GM23248 (cell line): ENCODE results near the gene ZNF83. TPM values are rescaled to one million over a fixed set of nuclear protein-coding genes. Genes with fewer than 3 reads are reported as not detected.
"Not testable (repeated sequence)": the region's sequence is repeated elsewhere in the genome, so short reads cannot be mapped to it uniquely, and the experiment has no call there.

Experiments
- DNase-seq: peaks from one replicate; pipeline ENCODE4 v3.0.0-alpha.2; 2015
- H2AFZ ChIP-seq: fragments of 200-600 bp; sonication (generic); 2 replicates; pipeline ENCODE4 v1.6.1; 2016; ENCODE audit warnings: antibody characterized with exemption
- H3F3A ChIP-seq: fragments of 200-600 bp; sonication (generic); 2 replicates; pipeline ENCODE4 v1.6.1; 2016; ENCODE audit warnings: mild to moderate bottlenecking, antibody characterized with exemption, mixed run types; ENCODE audit not compliant: insufficient read depth
- H3K27ac ChIP-seq: fragments of 200-600 bp; sonication (generic); 2 replicates; pipeline ENCODE4 v1.5.1; 2016; ENCODE audit warnings: mild to moderate bottlenecking
- H3K27me3 ChIP-seq: fragments of 200-600 bp; sonication (generic); replicated peaks from 2 replicates; pipeline ENCODE4 v1.6.1; 2016; ENCODE audit warnings: mild to moderate bottlenecking; ENCODE audit not compliant: insufficient read depth
- H3K36me3 ChIP-seq: fragments of 200-600 bp; sonication (generic); 2 replicates; pipeline ENCODE4 v1.6.1; 2016; ENCODE audit warnings: low read depth, mild to moderate bottlenecking
- H3K4me1 ChIP-seq: fragments of 200-600 bp; sonication (generic); 2 replicates; pipeline ENCODE4 v1.6.1; 2016; ENCODE audit warnings: mild to moderate bottlenecking; ENCODE audit not compliant: insufficient read depth
- H3K4me2 ChIP-seq: fragments of 200-600 bp; sonication (generic); one replicate; pipeline ENCODE4 v1.6.1; 2016; ENCODE audit warnings: mild to moderate bottlenecking; ENCODE audit not compliant: unreplicated experiment
- H3K4me3 ChIP-seq: fragments of 200-600 bp; sonication (generic); 2 replicates; pipeline ENCODE4 v1.5.1; 2016; ENCODE audit warnings: mild to moderate bottlenecking
- H3K79me2 ChIP-seq: fragments of 200-600 bp; sonication (generic); 2 replicates; pipeline ENCODE4 v1.6.1; 2016; ENCODE audit warnings: mild to moderate bottlenecking; ENCODE audit not compliant: insufficient read depth
- H3K9ac ChIP-seq: fragments of 200-600 bp; sonication (generic); 2 replicates; pipeline ENCODE4 v1.6.1; 2016; ENCODE audit warnings: mild to moderate bottlenecking
- H3K9me2 ChIP-seq: fragments of 200-600 bp; sonication (generic); 2 replicates; pipeline ENCODE4 v1.6.1; 2016; ENCODE audit warnings: mixed run types, mild to moderate bottlenecking, moderate library complexity; ENCODE audit not compliant: insufficient read depth
- H3K9me3 ChIP-seq: fragments of 200-600 bp; sonication (generic); one replicate; pipeline ENCODE4 v1.6.1; 2017; ENCODE audit warnings: low read depth
- H4K20me1 ChIP-seq: fragments of 200-600 bp; sonication (generic); 2 replicates; pipeline ENCODE4 v1.6.0; 2016; ENCODE audit not compliant: insufficient read depth
- EZH2 ChIP-seq: fragments of 200-600 bp; sonication (generic); IDR thresholded peaks from 2 replicates; pipeline ENCODE4 v1.6.1; 2018; ENCODE audit warnings: antibody characterized with exemption, mild to moderate bottlenecking; ENCODE audit not compliant: insufficient read depth, poor library complexity, severe bottlenecking
- EZH2phosphoT487 ChIP-seq: fragments of 200-600 bp; sonication (generic); IDR thresholded peaks from 2 replicates; pipeline ENCODE4 v1.6.1; 2018; ENCODE audit warnings: antibody characterized with exemption, moderate library complexity, mild to moderate bottlenecking, low read depth; ENCODE audit not compliant: insufficient read depth
- WGBS, 2 experiments: methylation state at CpG; one replicate each; pipeline ENCODE4 v1.1.6; 2015 to 2017; ENCODE audit warnings: low lambda C conversion rate in 2 of 2, low coverage in 1 of 2; ENCODE audit errors: missing lambda C conversion rate in 2 of 2; 5-methylcytosine and 5-hydroxymethylcytosine counted together
- in situ Hi-C: fragments of 300-500 bp; cut with MboI; formaldehyde crosslinking; loops from 2 replicates; pipeline ENCODE4 v1.15.0; 2020
- polyA plus RNA-seq: library from polyadenylated mRNA; unstranded; fragments of >200 nt; fragmentation: Nextera tagmentation; extraction: Ambion mirVana; gene quantifications from 2 replicates; pipeline ENCODE4 v1.2.1, GENCODE V29; 2016
- total RNA-seq: library from RNA; depleted of rRNA; stranded (reverse); fragments of >200 nt; shearing (Covaris generic); gene quantifications from 2 replicates; pipeline ENCODE4 v1.2.3, GENCODE V29; 2014

Gene ZNF83
- total and polyA plus RNA-seq, 2 experiments from 2014 or later, result 27.9 to 29.1 TPM

- Histone ChIP-seq H3K9me3 (no peaks in the 10 kb centered on the region), H3K4me1 (no peaks in the 10 kb centered on the region), H3K36me3 (no peaks in the 10 kb centered on the region), H3K79me2 (peaks cover 93% of the 10 kb centered on the region), H3K4me2 (no peak overlapping the region), H4K20me1 (no peaks in the 10 kb centered on the region), H3K27ac (no peak overlapping the region), H3K9ac (no peak overlapping the region), H3K9me2 (no peaks in the 10 kb centered on the region), H3K4me3 (no peak overlapping the region), H3K27me3 (no peaks in the 10 kb centered on the region), H3F3A (no peaks in the 10 kb centered on the region), H2AFZ (no peak overlapping the region)
- TF ChIP-seq EZH2 (no peak), EZH2phosphoT487 (no peak)
- 90 to 91% methylated on average over 5 of the region's 5 CpGs for WGBS, 2 experiments
- in situ Hi-C loops, result no loop called here
- no peak for DNase-seq
Observed at GRCh38 chr19:52679598-52679997, 41.4 kb upstream of the ZNF83 start.

DNA sequence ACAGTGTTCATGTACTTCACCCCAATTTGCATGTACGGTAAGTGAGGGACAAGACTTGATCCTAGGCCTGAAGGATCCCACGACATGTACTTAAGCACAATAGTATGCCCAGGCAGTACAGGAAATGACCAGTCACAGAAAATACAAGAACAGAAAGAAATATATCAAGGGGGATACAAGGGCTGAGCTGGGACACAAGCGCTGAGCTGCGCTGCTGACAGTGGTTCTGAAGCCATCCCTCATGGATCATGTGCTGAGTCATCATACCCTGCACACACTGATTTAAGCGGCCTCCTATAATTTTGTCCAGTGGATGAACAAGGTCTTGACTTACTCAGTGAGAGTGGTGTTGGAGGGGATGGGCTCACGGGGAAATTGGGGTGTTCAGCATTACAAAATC, 37.1 kb upstream of the ZNF83 start:
- H2AFZ ChIP-seq, H3K4me3 ChIP-seq, H3F3A ChIP-seq, H3K4me1 ChIP-seq, H3K9me2 ChIP-seq, H3K4me2 ChIP-seq, H3K27ac ChIP-seq, H3K36me3 ChIP-seq, DNase-seq, in situ Hi-C loops, H4K20me1 ChIP-seq, H3K27me3 ChIP-seq, H3K9ac ChIP-seq, H3K9me3 ChIP-seq: not testable (repeated sequence)
- peaks cover 94% of the 10 kb centered on the region for H3K79me2 ChIP-seq
- 96 to 97% methylated on average over 6 of the region's 6 CpGs for WGBS, 2 experiments

DNA sequence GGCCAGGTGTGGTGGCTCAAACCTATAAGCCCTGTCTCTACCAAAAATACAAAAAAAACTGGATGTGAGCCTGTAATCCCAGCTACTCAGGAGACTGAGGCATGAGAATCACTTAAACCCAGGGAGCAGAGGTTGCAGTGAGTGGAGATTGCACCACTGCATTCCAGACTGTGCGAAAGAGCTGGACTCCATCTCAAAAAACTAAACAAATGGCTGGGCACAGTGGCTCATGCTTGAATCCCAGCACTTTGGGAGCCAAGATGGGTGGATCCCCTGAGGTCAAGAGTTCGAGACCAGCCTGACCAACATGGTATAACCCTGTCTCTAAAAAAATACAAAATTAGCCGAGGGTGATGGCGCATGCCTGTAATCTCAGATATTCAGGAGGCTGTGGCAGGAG, 34.9 kb upstream of the ZNF83 start:
- no peaks in the 10 kb centered on the region for H3K9me3 ChIP-seq
- no peak for DNase-seq
- no peaks in the 10 kb centered on the region for H3K36me3 ChIP-seq
- no peaks in the 10 kb centered on the region for H3K9me2 ChIP-seq
- H3K4me2 ChIP-seq, result no peak overlapping the region
- TF ChIP-seq EZH2phosphoT487 (no peak), EZH2 (no peak)
- H3K4me1 ChIP-seq, result no peaks in the 10 kb centered on the region
- in situ Hi-C loops, result no loop called here
- H3K4me3 ChIP-seq, result no peak overlapping the region
- no peak overlapping the region for H2AFZ ChIP-seq
- WGBS, 2 experiments, result 98 to 99% methylated on average over 4 of the region's 4 CpGs
- peaks cover 87% of the 10 kb centered on the region for H3K79me2 ChIP-seq
- no peaks in the 10 kb centered on the region for H4K20me1 ChIP-seq
- H3F3A ChIP-seq, result no peaks in the 10 kb centered on the region
- H3K9ac ChIP-seq, result no peak overlapping the region
- H3K27me3 ChIP-seq, result no peaks in the 10 kb centered on the region
- no peak overlapping the region for H3K27ac ChIP-seq

DNA sequence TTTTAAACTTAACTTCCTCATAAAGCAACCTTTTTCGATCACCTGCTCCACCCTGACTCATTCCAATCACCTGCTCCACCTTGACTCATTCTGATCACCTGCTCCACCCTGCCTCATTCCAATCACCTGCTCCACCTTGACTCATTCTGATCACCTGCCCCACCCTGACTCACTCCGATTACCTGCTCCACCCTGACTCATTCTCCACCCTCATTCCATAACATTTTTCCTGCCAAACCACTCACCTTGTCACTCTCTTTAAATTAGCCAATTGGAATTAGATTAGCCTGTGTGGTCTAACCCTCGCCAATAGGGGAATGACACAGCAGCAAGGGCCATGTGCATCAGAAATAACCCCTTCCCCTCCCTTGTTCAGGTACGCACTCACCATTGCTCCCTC, 31.9 kb upstream of the ZNF83 start:
- no peak overlapping the region for H3K4me2 ChIP-seq
- H3K4me1 ChIP-seq, result no peaks in the 10 kb centered on the region
- in situ Hi-C loops, result no loop called here
- no peaks in the 10 kb centered on the region for H3K27me3 ChIP-seq
- no peaks in the 10 kb centered on the region for H3F3A ChIP-seq
- no peak overlapping the region for H2AFZ ChIP-seq
- DNase-seq, result no peak
- H3K4me3 ChIP-seq, result no peak overlapping the region
- H3K79me2 ChIP-seq, result peaks cover 73% of the 10 kb centered on the region
- TF ChIP-seq EZH2phosphoT487 (no peak), EZH2 (no peak)
- no peaks in the 10 kb centered on the region for H3K9me2 ChIP-seq
- no peaks in the 10 kb centered on the region for H3K36me3 ChIP-seq
- H3K27ac ChIP-seq, result no peak overlapping the region
- H3K9ac ChIP-seq, result no peak overlapping the region
- H3K9me3 ChIP-seq, result no peaks in the 10 kb centered on the region
- H4K20me1 ChIP-seq, result no peaks in the 10 kb centered on the region
- 81 to 88% methylated on average over 4 of the region's 4 CpGs for WGBS, 2 experiments

DNA sequence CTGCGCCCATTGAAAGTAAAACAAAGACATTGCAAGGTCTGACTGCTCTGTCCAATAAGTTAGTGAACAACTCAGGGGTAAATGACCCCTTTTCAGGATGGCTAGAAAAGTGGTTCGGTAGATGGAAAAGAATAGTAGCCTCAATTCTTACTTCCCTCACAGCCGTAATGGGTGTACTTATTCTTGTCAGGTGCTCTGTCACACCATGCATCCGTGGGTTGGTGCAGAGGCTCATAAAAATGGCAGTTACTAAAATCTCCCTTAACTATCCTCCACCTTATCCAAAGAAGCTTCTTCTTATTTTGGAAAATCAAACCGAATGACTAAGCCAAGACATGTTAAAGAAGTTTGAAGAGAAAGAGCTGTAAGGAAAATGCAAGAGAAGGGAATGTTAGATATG, 31.4 kb upstream of the ZNF83 start:
- Histone ChIP-seq H3K4me2 (no peak overlapping the region), H3K9ac (no peak overlapping the region), H3K27me3 (no peaks in the 10 kb centered on the region), H3F3A (no peaks in the 10 kb centered on the region), H3K9me3 (no peaks in the 10 kb centered on the region), H4K20me1 (no peaks in the 10 kb centered on the region), H2AFZ (no peak overlapping the region), H3K9me2 (no peaks in the 10 kb centered on the region), H3K79me2 (peaks cover 70% of the 10 kb centered on the region), H3K36me3 (no peaks in the 10 kb centered on the region), H3K4me1 (no peaks in the 10 kb centered on the region), H3K4me3 (no peak overlapping the region), H3K27ac (no peak overlapping the region)
- TF ChIP-seq EZH2phosphoT487 (no peak), EZH2 (no peak)
- no peak for DNase-seq
- in situ Hi-C loops, result no loop called here
- WGBS, 2 experiments, result 95 to 97% methylated on average over 5 of the region's 5 CpGs
